HG03103 (cell line): ENCODE measurements around the gene ATP6V1G2.
"Not testable (repeated sequence)": the region's sequence is repeated elsewhere in the genome, so short reads cannot be mapped to it uniquely, and the experiment has no call there.

Source experiments
- ATAC-seq: cut with Tn5 transposase; IDR thresholded peaks from one replicate; pipeline ENCODE4 v1.9.1; 2021; ENCODE audit warnings: low read depth; ENCODE audit not compliant: unreplicated experiment

The ATP6V1G2 gene

GRCh38 chr6:31546339-31546957, at the start of gene ATP6V1G2:
ATP6V1G2 (minus strand) TSS chr6:31546608; CDS start chr6:31546559, 49 bp downstream.
- peak; percentile 44 for ATAC-seq

GRCh38 chr6:31592396-31592771, 46.0 kb upstream of the ATP6V1G2 start:
- no peak for ATAC-seq

GRCh38 chr6:31590691-31591090, 44.3 kb upstream of the ATP6V1G2 start:
- not testable (repeated sequence) for ATAC-seq

GRCh38 chr6:31588871-31589650, 42.7 kb upstream of the ATP6V1G2 start:
- no peak for ATAC-seq

- ATAC-seq: no peak
Observed at GRCh38 chr6:31587791-31588777, 41.7 kb upstream of the ATP6V1G2 start.

- no peak for ATAC-seq
Observed at GRCh38 chr6:31586599-31587281, 40.3 kb upstream of the ATP6V1G2 start.

- ATAC-seq: no peak
Observed at GRCh38 chr6:31586008-31586407, 39.6 kb upstream of the ATP6V1G2 start, which contains the start of gene LST1. LST1 (plus strand) TSS chr6:31586277; CDS start chr6:31587300, 1,023 bp downstream.

GRCh38 chr6:31585491-31585890, 39.1 kb upstream of the ATP6V1G2 start:
- no peak for ATAC-seq

GRCh38 chr6:31582230-31582643, 35.8 kb upstream of the ATP6V1G2 start, which contains the start of gene LTB:
LTB (minus strand) TSS chr6:31582424; CDS start chr6:31582417, 7 bp downstream.
- ATAC-seq: no peak

- no peak for ATAC-seq
Observed at GRCh38 chr6:31581434-31582229, 35.2 kb upstream of the ATP6V1G2 start.

GRCh38 chr6:31580807-31581433, 34.5 kb upstream of the ATP6V1G2 start:
- ATAC-seq: peak; percentile 48

- no peak for ATAC-seq
Observed at GRCh38 chr6:31580438-31580740, 34.0 kb upstream of the ATP6V1G2 start.

- no peak for ATAC-seq
Observed at GRCh38 chr6:31579546-31580437, 33.4 kb upstream of the ATP6V1G2 start.

GRCh38 chr6:31579119-31579505, 32.7 kb upstream of the ATP6V1G2 start:
- no peak for ATAC-seq

- ATAC-seq: no peak
Observed at GRCh38 chr6:31578184-31579118, 32.0 kb upstream of the ATP6V1G2 start.

- ATAC-seq: no peak
Observed at GRCh38 chr6:31577579-31577966, 31.2 kb upstream of the ATP6V1G2 start.
